AG09319 (cell line): Measurements from ENCODE around the gene F2.

Source experiments
- DNase-seq: peaks from one replicate; pipeline ENCODE4 v3.0.0-alpha.2; 2010; ENCODE audit warnings: low read depth; ENCODE audit errors: extremely low read depth
- CTCF ChIP-seq: IDR thresholded peaks from 2 replicates; pipeline ENCODE4 v1.5.1; 2011; ENCODE audit warnings: low read depth, mild to moderate bottlenecking, inconsistent platforms, low read length, moderate library complexity

F2 gene

DNA sequence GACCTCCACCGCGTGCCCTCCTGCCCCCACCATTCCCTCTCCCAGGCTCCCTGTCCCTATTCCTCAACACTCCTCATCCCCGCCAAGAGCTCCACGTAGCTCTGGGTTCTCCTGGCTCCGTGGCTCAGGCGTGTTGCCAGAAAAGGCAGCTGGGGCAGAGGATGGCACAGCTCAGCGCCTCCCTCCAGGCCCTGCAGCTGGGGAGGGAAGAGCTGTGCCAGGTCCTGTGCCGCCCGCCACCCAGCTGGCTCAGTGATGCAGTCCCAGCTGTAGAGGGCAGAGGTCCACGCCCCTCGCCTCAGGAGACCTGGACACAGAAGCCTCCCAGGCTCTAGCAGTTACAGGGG, 22.8 kb upstream of the F2 start:
- no peak for DNase-seq
- TF ChIP-seq CTCF, result no peak

DNA sequence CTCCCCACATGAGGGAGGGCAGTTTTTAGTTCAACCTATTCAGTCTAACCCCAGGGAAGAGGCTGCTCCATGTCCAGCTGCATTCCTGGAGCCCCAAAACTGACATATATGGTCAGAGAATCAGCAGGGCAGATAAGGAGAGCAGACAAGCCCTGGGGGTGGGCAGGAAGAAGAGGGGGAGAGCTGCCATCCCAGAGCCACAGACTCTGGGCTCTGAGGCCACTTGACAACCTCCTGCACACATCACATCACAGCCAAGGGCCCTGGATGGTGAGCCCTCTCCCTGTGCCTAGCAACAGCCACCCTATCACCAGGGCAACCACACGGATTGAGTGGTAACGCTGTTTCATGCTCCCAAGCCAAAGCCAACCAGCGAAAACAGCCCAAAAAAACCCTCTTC, 21.7 kb upstream of the F2 start:
- TF ChIP-seq CTCF, result no peak
- DNase-seq, result no peak

DNA sequence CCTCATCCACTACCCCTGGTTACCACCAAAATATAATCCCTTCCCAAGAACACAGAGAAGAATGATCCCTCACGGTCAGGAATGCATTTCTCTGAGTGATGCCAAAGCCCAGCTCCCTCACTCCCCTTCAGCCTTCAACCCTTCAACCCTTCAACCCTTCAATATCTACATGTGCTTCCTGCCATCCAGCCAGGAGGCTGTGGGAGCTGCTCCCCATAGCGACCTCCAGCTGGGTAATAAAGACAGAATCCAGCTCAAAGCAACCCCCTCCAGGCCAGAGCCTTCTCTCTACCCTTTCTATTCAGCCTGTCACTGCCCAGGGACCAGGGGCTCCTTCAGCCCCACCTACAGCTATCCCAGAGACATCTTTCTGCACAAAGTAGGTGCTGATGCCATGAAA, 21.3 kb upstream of the F2 start:
- no peak for DNase-seq
- no peak for TF ChIP-seq CTCF

GRCh38 chr11:46698597-46698996, 20.4 kb upstream of the F2 start:
- no peak for TF ChIP-seq CTCF
- no peak for DNase-seq

DNA sequence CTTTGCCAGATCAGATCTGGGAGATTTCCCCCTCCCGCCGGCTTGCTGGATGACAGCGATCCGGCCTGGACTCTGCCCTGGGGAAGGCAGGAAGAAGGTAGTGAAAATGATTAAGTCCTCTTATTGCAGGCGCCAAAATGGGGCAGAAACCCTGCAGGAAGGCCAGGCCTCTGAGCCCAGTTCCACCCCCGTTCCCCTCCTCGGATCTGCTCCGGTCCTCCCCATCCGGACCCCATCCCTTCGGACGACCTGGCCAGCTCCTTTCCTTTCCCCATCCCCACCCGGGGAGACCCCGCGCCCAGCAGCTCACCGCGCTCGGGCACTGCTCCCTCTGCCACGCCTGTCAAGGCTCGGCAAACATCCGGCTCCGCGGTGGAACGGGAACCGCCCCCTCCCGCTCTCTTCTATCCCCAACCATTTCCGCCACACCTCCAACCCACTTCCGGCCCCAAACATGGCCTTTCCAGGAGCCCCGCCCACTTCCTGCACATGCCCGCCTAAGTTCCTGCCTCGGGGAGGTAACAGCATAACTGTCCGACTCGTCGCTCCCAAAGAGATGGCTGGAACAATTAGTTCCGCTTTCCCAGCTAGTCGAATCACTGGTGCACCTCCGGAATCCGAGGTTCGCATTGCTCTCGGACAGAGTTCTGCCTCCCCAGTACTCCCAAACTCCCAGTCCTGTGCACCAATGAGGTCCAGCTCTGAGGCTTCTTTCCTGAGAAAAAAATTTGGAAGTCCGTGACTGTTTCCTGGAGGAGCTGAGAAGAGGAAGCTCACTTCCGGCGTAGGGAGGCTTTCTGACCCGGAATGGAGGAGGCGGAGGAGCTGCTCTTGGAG, 18.6 kb upstream of the F2 start, which contains the start of the genes ARHGAP1 and ZNF408:
Gene ARHGAP1, minus strand, starts transcription at position 379 of the 837 bp plus-strand sequence. CDS start 4,512 bp downstream, outside the sequence.
Gene ZNF408, plus strand, starts transcription at position 791 of the 837 bp plus-strand sequence. Its CDS starts 17 bp downstream, at position 808.
- TF ChIP-seq CTCF, result no peak
- DNase-seq, result peak; percentile 97

- DNase-seq, result no peak
- no peak for TF ChIP-seq CTCF
Observed at GRCh38 chr11:46701078-46701654, 17.8 kb upstream of the F2 start.

DNA sequence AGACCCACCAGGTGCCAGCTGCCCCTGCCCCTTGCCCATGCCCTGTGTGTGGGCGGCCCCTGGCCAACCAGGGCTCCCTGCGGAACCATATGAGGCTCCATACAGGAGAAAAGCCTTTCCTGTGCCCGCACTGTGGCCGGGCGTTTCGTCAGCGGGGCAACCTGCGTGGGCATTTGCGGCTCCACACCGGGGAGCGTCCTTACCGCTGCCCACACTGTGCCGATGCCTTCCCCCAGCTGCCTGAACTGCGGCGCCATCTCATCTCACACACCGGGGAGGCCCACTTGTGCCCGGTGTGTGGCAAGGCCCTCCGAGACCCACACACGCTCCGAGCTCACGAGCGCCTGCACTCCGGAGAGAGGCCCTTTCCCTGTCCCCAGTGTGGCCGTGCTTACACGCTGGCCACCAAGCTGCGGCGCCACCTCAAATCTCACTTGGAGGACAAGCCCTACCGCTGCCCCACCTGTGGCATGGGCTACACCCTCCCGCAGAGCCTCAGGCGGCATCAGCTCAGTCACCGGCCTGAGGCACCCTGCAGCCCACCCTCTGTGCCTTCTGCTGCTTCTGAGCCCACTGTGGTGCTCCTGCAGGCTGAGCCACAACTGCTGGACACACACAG, 13.8 kb upstream of the F2 start:
- DNase-seq, result no peak
- TF ChIP-seq CTCF, result no peak
